Measurements from ENCODE around the gene CLMN. TPM values are rescaled to one million over a fixed set of nuclear protein-coding genes. Genes with fewer than 3 reads are reported as not detected.
A peak's percentile ranks its signal among the peaks of the same experiment; 100 is the strongest.

The CLMN gene
- total and polyA plus RNA-seq, 2 of the 13 experiments (the other 11 are each of a cell fraction or from before 2014, with no cell fraction given), result 15.1 to 16.7 TPM

GRCh38 chr14:95237121-95237957 lies 82.4 kb downstream of the CLMN start (continued):
- TF ChIP-seq ZBTB4 (CRISPR knock-in tag; IDR thresholded peaks at IDR 0.05; ENCODE audit: borderline replicate concordance) (peak; percentile 64; the same call in 1 of the 2 replicates), ZBTB43 (CRISPR knock-in tag; conservative IDR thresholded peaks at IDR 0.05) (0 out of 2 replicates have a peak, but pooled peaks have one; percentile 23), ZNF589 (CRISPR knock-in tag; conservative IDR thresholded peaks at IDR 0.05) (no peak), PPARG (CRISPR knock-in tag; conservative IDR thresholded peaks at IDR 0.05) (0 out of 2 replicates have a peak, but pooled peaks have one; percentile 34), ZBTB34 (CRISPR knock-in tag; IDR thresholded peaks at IDR 0.05) (no peak), GATAD2A (CRISPR knock-in tag; IDR thresholded peaks at IDR 0.05) (peak; percentile 50; the same call in 1 of the 2 replicates), ZUFSP (CRISPR knock-in tag; IDR thresholded peaks at IDR 0.05; ENCODE audit: borderline replicate concordance) (no peak), HIVEP1 (CRISPR knock-in tag; IDR thresholded peaks at IDR 0.05) (peak; percentile 20; the same call in 1 of the 2 replicates), ZNF629 (CRISPR knock-in tag; conservative IDR thresholded peaks at IDR 0.05) (no peak), THAP7 (CRISPR knock-in tag; IDR thresholded peaks at IDR 0.05) (no peak), ZFX (CRISPR knock-in tag; IDR thresholded peaks at IDR 0.05; ENCODE audit: low read depth) (peak; percentile 46; the same call in 1 of the 2 replicates), MAX (IDR thresholded peaks at IDR 0.05) (peak; percentile 27; the same call in 1 of the 2 replicates), RBAK (CRISPR knock-in tag; IDR thresholded peaks at IDR 0.05) (peak; percentile 82), ZBTB7B (CRISPR knock-in tag; IDR thresholded peaks at IDR 0.05) (0 out of 2 replicates have a peak, but pooled peaks have one; percentile 43), THAP9 (CRISPR knock-in tag; IDR thresholded peaks at IDR 0.05; ENCODE audit: borderline replicate concordance) (peak; percentile 17; the same call in 1 of the 2 replicates)

Measured in HepG2 (cell line).